ENCODE data around the gene SLC43A3. TPM values are rescaled to one million over a fixed set of nuclear protein-coding genes. Genes with fewer than 3 reads are reported as not detected.
"Not testable (repeated sequence)": the region's sequence is repeated elsewhere in the genome, so short reads cannot be mapped to it uniquely, and the experiment has no call there.

The SLC43A3 gene
- total and polyA plus RNA-seq, 5 experiments from 2014 or later, result 11.4 to 17.4 (median 13.7) TPM

GRCh38 chr11:57407010-57407920 lies 19.7 kb downstream of the SLC43A3 start:
- Mint-ChIP-seq H3K4me1 (peaks cover 2 to 14% (median 8%) of the 10 kb centered on the region in 4 donors), H3K9me3 (no peaks in the 10 kb centered on the region), H3K36me3 (peaks cover 0 to 51% (median 4%) of the 10 kb centered on the region in 3 donors), H3K27me3 (peaks cover 0 to 3% (median 0%) of the 10 kb centered on the region in 5 donors), H3K4me3 (no peak overlapping the region), H3K27ac (peak overlapping the region in 3 of 10 donors; percentile 14 to 84 (median 29))
- ATAC-seq (no peak), DNase-seq (no peak)
- POLR2A ChIA-PET, result no interaction called here

GRCh38 chr11:57406337-57406904 lies 20.5 kb downstream of the SLC43A3 start:
- DNase-seq, result no peak
- POLR2A ChIA-PET, result no interaction called here
- H3K4me3 Mint-ChIP-seq, result no peak overlapping the region
- no peak for ATAC-seq
- H3K9me3 Mint-ChIP-seq, result no peaks in the 10 kb centered on the region
- peaks cover 2 to 14% (median 8%) of the 10 kb centered on the region in 4 donors for H3K4me1 Mint-ChIP-seq
- peak overlapping the region in 3 of 10 donors; percentile 29 to 79 (median 43) for H3K27ac Mint-ChIP-seq
- peaks cover 0 to 44% (median 4%) of the 10 kb centered on the region in 3 donors for H3K36me3 Mint-ChIP-seq
- peaks cover 0 to 3% (median 0%) of the 10 kb centered on the region in 5 donors for H3K27me3 Mint-ChIP-seq

GRCh38 chr11:57405271-57405860 lies 21.6 kb downstream of the SLC43A3 start:
- H3K27ac Mint-ChIP-seq, result peak overlapping the region in 2 of 10 donors; percentile 12 to 45
- ATAC-seq, result no peak
- DNase-seq, result no peak
- peaks cover 2 to 14% (median 8%) of the 10 kb centered on the region in 4 donors for H3K4me1 Mint-ChIP-seq
- POLR2A ChIA-PET, result interaction anchor here (0.6 kb wide), 1 partner anchor 1147 kb away, joined by 4 read pairs; no protein-coding TSS in a partner anchor
- peaks cover 0 to 3% (median 0%) of the 10 kb centered on the region in 5 donors for H3K27me3 Mint-ChIP-seq
- H3K36me3 Mint-ChIP-seq, result peaks cover 0 to 36% (median 4%) of the 10 kb centered on the region in 3 donors
- no peak overlapping the region for H3K4me3 Mint-ChIP-seq
- H3K9me3 Mint-ChIP-seq, result no peaks in the 10 kb centered on the region

- H3K27me3 Mint-ChIP-seq, result peaks cover 0 to 3% (median 0%) of the 10 kb centered on the region in 5 donors
Observed at GRCh38 chr11:57403802-57404147, 23.1 kb downstream of the SLC43A3 start.

GRCh38 chr11:57403003-57403801 lies 23.7 kb downstream of the SLC43A3 start:
- H3K4me3 Mint-ChIP-seq, ATAC-seq, H3K27me3 Mint-ChIP-seq, DNase-seq, H3K9me3 Mint-ChIP-seq: not testable (repeated sequence)
- POLR2A ChIA-PET, result interaction anchor here (0.5 kb wide), 1 partner anchor 15 kb away, joined by 4 read pairs; no protein-coding TSS in a partner anchor
- Mint-ChIP-seq H3K36me3 (peaks cover 0 to 22% (median 4%) of the 10 kb centered on the region in 3 donors), H3K4me1 (peaks cover 2 to 14% (median 8%) of the 10 kb centered on the region in 4 donors), H3K27ac (peak overlapping the region in 1 of 10 donors; percentile 47)

More at GRCh38 chr11:57403802-57404147, 23.1 kb downstream of the SLC43A3 start:
- no peak for DNase-seq
- H3K9me3 Mint-ChIP-seq, result no peaks in the 10 kb centered on the region
- peaks cover 0 to 27% (median 4%) of the 10 kb centered on the region in 3 donors for H3K36me3 Mint-ChIP-seq
- peaks cover 2 to 14% (median 8%) of the 10 kb centered on the region in 4 donors for H3K4me1 Mint-ChIP-seq
- no peak overlapping the region for H3K4me3 Mint-ChIP-seq
- POLR2A ChIA-PET, result interaction anchor here (0.5 kb wide), 1 partner anchor 15 kb away, joined by 4 read pairs; no protein-coding TSS in a partner anchor
- ATAC-seq, result no peak
- no peak overlapping the region for H3K27ac Mint-ChIP-seq

GRCh38 chr11:57402188-57403002 lies 24.5 kb downstream of the SLC43A3 start:
- Mint-ChIP-seq H3K4me1 (peaks cover 2 to 14% (median 8%) of the 10 kb centered on the region in 4 donors), H3K27me3 (peaks cover 0 to 3% (median 0%) of the 10 kb centered on the region in 5 donors), H3K27ac (peak overlapping the region in 1 of 10 donors; percentile 47), H3K9me3 (no peaks in the 10 kb centered on the region), H3K36me3 (peaks cover 0 to 14% (median 0%) of the 10 kb centered on the region in 3 donors), H3K4me3 (no peak overlapping the region)
- ATAC-seq (no peak), DNase-seq (no peak)
- POLR2A ChIA-PET, result no interaction called here

- Mint-ChIP-seq H3K4me3 (no peak overlapping the region), H3K9me3 (no peaks in the 10 kb centered on the region), H3K27ac (no peak overlapping the region), H3K4me1 (peaks cover 0 to 2% (median 0%) of the 10 kb centered on the region in 4 donors), H3K36me3 (peaks cover 0 to 2% (median 0%) of the 10 kb centered on the region in 3 donors), H3K27me3 (peaks cover 0 to 3% (median 0%) of the 10 kb centered on the region in 5 donors)
- POLR2A ChIA-PET, result no interaction called here
- DNase-seq (no peak), ATAC-seq (no peak)
Observed at GRCh38 chr11:57399972-57400578, 26.8 kb downstream of the SLC43A3 start.

- Mint-ChIP-seq H3K27me3 (peaks cover 0 to 3% (median 0%) of the 10 kb centered on the region in 5 donors), H3K36me3 (peaks cover 0 to 2% (median 0%) of the 10 kb centered on the region in 3 donors), H3K27ac (no peak overlapping the region), H3K9me3 (no peaks in the 10 kb centered on the region), H3K4me3 (no peak overlapping the region), H3K4me1 (peaks cover 0 to 2% (median 0%) of the 10 kb centered on the region in 4 donors)
- DNase-seq (no peak), ATAC-seq (no peak)
- POLR2A ChIA-PET, result no interaction called here
Observed at GRCh38 chr11:57399221-57399620, 27.7 kb downstream of the SLC43A3 start.

- Mint-ChIP-seq H3K27me3 (no peaks in the 10 kb centered on the region), H3K27ac (no peak overlapping the region), H3K4me3 (no peak overlapping the region), H3K36me3 (no peaks in the 10 kb centered on the region), H3K9me3 (no peaks in the 10 kb centered on the region), H3K4me1 (no peaks in the 10 kb centered on the region)
- no peak for ATAC-seq
- POLR2A ChIA-PET, result no interaction called here
- DNase-seq, result no peak
Observed at GRCh38 chr11:57397394-57397990, 29.4 kb downstream of the SLC43A3 start.

GRCh38 chr11:57396744-57397143 lies 30.2 kb downstream of the SLC43A3 start:
- ATAC-seq (no peak), DNase-seq (no peak)
- H3K4me3 Mint-ChIP-seq, result no peak overlapping the region
- POLR2A ChIA-PET, result no interaction called here
- no peak overlapping the region for H3K27ac Mint-ChIP-seq
- H3K27me3 Mint-ChIP-seq, result no peaks in the 10 kb centered on the region
- H3K9me3 Mint-ChIP-seq, result no peaks in the 10 kb centered on the region
- no peaks in the 10 kb centered on the region for H3K36me3 Mint-ChIP-seq
- no peaks in the 10 kb centered on the region for H3K4me1 Mint-ChIP-seq

Measured in naive thymus-derived CD8-positive, alpha-beta T cell (primary cell).